Measurements from ENCODE around the gene DCN. TPM values are rescaled to one million over a fixed set of nuclear protein-coding genes. Genes with fewer than 3 reads are reported as not detected.

Gene DCN
- polyA plus RNA-seq, 1 of the 3 experiments (the other 2 are of a cell fraction), result 5.5 TPM

DNA sequence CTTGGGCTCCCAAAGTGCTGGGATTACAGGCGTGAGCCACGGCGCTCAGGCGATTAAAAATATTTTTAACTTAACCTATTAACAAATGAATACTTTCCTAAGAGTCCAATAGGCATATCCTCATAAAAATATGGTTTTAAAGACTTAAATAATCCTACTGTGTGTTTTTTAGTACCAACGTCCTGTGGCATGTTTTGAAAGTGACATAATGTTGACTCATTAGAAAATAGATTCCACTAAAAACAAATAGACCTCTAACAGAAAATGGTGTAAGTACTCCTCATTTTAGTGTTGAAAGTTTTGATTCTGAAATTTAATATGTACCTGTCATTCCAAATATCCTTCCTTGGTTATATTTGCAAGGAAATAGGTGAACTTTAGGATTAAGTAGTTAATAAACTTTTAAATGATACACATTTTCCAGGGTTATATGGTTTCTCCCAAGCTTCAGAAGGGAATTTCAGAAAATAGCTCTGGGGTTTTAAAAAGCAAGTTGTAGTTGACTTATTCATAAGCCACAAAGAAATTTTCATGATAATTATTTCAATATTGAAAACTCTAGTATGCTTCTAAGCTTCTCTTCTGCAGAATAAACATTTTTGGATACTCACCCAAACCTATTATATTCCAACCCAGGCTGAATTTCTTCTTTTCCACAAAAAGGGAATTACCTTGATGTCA is 59.2 kb downstream of the DCN start:
- ChIA-PET POLR2A (no interaction called here), CTCF (no interaction called here)
- H3K4me3 ChIP-seq (ENCODE audit: low read depth in 2 of 2, low read length in 1 of 2), result no peak overlapping the region
- DNase-seq, result no peak
- H3K9me2 ChIP-seq, result no peaks in the 10 kb centered on the region
- H3K27me3 ChIP-seq (ENCODE audit: insufficient read depth), result no peaks in the 10 kb centered on the region
- no peak overlapping the region for H3K9ac ChIP-seq
- H3K79me2 ChIP-seq (ENCODE audit: insufficient read depth), result no peaks in the 10 kb centered on the region
- TF ChIP-seq, protein P1, sequence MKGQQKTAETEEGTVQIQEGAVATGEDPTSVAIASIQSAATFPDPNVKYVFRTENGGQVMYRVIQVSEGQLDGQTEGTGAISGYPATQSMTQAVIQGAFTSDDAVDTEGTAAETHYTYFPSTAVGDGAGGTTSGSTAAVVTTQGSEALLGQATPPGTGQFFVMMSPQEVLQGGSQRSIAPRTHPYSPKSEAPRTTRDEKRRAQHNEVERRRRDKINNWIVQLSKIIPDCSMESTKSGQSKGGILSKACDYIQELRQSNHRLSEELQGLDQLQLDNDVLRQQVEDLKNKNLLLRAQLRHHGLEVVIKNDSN (IDR thresholded peaks at IDR 0.05; ENCODE audit: borderline replicate concordance, low read depth), result no peak
- TF ChIP-seq, protein P2, sequence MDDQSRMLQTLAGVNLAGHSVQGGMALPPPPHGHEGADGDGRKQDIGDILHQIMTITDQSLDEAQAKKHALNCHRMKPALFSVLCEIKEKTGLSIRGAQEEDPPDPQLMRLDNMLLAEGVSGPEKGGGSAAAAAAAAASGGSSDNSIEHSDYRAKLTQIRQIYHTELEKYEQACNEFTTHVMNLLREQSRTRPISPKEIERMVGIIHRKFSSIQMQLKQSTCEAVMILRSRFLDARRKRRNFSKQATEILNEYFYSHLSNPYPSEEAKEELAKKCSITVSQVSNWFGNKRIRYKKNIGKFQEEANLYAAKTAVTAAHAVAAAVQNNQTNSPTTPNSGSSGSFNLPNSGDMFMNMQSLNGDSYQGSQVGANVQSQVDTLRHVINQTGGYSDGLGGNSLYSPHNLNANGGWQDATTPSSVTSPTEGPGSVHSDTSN (IDR thresholded peaks at IDR 0.05), result no peak
- TF ChIP-seq GATA2 (CRISPR knock-in tag; IDR thresholded peaks at IDR 0.05), result no peak
- TF ChIP-seq, protein P3, sequence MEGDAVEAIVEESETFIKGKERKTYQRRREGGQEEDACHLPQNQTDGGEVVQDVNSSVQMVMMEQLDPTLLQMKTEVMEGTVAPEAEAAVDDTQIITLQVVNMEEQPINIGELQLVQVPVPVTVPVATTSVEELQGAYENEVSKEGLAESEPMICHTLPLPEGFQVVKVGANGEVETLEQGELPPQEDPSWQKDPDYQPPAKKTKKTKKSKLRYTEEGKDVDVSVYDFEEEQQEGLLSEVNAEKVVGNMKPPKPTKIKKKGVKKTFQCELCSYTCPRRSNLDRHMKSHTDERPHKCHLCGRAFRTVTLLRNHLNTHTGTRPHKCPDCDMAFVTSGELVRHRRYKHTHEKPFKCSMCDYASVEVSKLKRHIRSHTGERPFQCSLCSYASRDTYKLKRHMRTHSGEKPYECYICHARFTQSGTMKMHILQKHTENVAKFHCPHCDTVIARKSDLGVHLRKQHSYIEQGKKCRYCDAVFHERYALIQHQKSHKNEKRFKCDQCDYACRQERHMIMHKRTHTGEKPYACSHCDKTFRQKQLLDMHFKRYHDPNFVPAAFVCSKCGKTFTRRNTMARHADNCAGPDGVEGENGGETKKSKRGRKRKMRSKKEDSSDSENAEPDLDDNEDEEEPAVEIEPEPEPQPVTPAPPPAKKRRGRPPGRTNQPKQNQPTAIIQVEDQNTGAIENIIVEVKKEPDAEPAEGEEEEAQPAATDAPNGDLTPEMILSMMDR (IDR thresholded peaks at IDR 0.05), result no peak
- TF ChIP-seq FOSL2 (IDR thresholded peaks at IDR 0.05; ENCODE audit: borderline replicate concordance, low read depth), result no peak
- no peak for TF ChIP-seq TEAD4 (IDR thresholded peaks at IDR 0.05; ENCODE audit: borderline replicate concordance, insufficient read depth)
- no peak for TF ChIP-seq RCOR1 (IDR thresholded peaks at IDR 0.05; ENCODE audit: low read length)
- TF ChIP-seq, protein P4, sequence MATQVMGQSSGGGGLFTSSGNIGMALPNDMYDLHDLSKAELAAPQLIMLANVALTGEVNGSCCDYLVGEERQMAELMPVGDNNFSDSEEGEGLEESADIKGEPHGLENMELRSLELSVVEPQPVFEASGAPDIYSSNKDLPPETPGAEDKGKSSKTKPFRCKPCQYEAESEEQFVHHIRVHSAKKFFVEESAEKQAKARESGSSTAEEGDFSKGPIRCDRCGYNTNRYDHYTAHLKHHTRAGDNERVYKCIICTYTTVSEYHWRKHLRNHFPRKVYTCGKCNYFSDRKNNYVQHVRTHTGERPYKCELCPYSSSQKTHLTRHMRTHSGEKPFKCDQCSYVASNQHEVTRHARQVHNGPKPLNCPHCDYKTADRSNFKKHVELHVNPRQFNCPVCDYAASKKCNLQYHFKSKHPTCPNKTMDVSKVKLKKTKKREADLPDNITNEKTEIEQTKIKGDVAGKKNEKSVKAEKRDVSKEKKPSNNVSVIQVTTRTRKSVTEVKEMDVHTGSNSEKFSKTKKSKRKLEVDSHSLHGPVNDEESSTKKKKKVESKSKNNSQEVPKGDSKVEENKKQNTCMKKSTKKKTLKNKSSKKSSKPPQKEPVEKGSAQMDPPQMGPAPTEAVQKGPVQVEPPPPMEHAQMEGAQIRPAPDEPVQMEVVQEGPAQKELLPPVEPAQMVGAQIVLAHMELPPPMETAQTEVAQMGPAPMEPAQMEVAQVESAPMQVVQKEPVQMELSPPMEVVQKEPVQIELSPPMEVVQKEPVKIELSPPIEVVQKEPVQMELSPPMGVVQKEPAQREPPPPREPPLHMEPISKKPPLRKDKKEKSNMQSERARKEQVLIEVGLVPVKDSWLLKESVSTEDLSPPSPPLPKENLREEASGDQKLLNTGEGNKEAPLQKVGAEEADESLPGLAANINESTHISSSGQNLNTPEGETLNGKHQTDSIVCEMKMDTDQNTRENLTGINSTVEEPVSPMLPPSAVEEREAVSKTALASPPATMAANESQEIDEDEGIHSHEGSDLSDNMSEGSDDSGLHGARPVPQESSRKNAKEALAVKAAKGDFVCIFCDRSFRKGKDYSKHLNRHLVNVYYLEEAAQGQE (IDR thresholded peaks at IDR 0.05; ENCODE audit: low read depth, low read length), result no peak
- TF ChIP-seq GABPA (IDR thresholded peaks at IDR 0.05; ENCODE audit: low read depth), result no peak
- TF ChIP-seq MEF2A (IDR thresholded peaks at IDR 0.05; ENCODE audit: borderline replicate concordance, low read depth), result no peak
- TF ChIP-seq CHD2 (IDR thresholded peaks at IDR 0.05; ENCODE audit: low read length, partially characterized antibody), result no peak
- TF ChIP-seq, protein P5, sequence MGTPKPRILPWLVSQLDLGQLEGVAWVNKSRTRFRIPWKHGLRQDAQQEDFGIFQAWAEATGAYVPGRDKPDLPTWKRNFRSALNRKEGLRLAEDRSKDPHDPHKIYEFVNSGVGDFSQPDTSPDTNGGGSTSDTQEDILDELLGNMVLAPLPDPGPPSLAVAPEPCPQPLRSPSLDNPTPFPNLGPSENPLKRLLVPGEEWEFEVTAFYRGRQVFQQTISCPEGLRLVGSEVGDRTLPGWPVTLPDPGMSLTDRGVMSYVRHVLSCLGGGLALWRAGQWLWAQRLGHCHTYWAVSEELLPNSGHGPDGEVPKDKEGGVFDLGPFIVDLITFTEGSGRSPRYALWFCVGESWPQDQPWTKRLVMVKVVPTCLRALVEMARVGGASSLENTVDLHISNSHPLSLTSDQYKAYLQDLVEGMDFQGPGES (IDR thresholded peaks at IDR 0.05; ENCODE audit: low read depth, low read length), result no peak
- TF ChIP-seq, protein P6, sequence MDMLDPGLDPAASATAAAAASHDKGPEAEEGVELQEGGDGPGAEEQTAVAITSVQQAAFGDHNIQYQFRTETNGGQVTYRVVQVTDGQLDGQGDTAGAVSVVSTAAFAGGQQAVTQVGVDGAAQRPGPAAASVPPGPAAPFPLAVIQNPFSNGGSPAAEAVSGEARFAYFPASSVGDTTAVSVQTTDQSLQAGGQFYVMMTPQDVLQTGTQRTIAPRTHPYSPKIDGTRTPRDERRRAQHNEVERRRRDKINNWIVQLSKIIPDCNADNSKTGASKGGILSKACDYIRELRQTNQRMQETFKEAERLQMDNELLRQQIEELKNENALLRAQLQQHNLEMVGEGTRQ (IDR thresholded peaks at IDR 0.05; ENCODE audit: borderline replicate concordance, low read depth, low read length), result no peak
- TF ChIP-seq TCF12 (IDR thresholded peaks at IDR 0.05), result no peak
- TF ChIP-seq MXI1 (IDR thresholded peaks at IDR 0.05; ENCODE audit: low read depth, low read length), result no peak
- no peak for TF ChIP-seq RFX5 (IDR thresholded peaks at IDR 0.05; ENCODE audit: low read length)
- peaks cover 12% of the 10 kb centered on the region for H3F3A ChIP-seq (replicated peaks; ENCODE audit: insufficient read depth)
- 85% methylated on average over 5 of the region's 5 CpGs for WGBS (ENCODE audit: low lambda C conversion rate)
- H3K27ac ChIP-seq (ENCODE audit: low read depth in 2 of 2, low read length in 1 of 2), result peak overlapping the region in 1 of 2 experiments; percentile 36; a peak in 1 of 4 replicates
- peaks cover 0 to 7% of the 10 kb centered on the region in 2 experiments; a peak in 2 of 4 replicates for H3K4me1 ChIP-seq (ENCODE audit: control insufficient read depth in 1 of 2, insufficient read depth in 2 of 2, low read depth in 1 of 2, low read length in 1 of 2)
- H3K36me3 ChIP-seq (replicated peaks in 1 of 2; ENCODE audit: control insufficient read depth in 1 of 2, insufficient read depth in 2 of 2, low read length in 1 of 2), result no peaks in the 10 kb centered on the region
- no peak overlapping the region for H3K4me2 ChIP-seq
- no peak overlapping the region for H2AFZ ChIP-seq (ENCODE audit: low read depth)
- no peaks in the 10 kb centered on the region for H3K9me3 ChIP-seq
- no peaks in the 10 kb centered on the region for H4K20me1 ChIP-seq (ENCODE audit: insufficient read depth)
